ENCODE results near the gene FAM219A. TPM values are rescaled to one million over a fixed set of nuclear protein-coding genes. Genes with fewer than 3 reads are reported as not detected.

Gene FAM219A, protein sequence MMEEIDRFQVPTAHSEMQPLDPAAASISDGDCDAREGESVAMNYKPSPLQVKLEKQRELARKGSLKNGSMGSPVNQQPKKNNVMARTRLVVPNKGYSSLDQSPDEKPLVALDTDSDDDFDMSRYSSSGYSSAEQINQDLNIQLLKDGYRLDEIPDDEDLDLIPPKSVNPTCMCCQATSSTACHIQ
- 10.4 and 11.6 TPM in 2 replicates for total RNA-seq

DNA sequence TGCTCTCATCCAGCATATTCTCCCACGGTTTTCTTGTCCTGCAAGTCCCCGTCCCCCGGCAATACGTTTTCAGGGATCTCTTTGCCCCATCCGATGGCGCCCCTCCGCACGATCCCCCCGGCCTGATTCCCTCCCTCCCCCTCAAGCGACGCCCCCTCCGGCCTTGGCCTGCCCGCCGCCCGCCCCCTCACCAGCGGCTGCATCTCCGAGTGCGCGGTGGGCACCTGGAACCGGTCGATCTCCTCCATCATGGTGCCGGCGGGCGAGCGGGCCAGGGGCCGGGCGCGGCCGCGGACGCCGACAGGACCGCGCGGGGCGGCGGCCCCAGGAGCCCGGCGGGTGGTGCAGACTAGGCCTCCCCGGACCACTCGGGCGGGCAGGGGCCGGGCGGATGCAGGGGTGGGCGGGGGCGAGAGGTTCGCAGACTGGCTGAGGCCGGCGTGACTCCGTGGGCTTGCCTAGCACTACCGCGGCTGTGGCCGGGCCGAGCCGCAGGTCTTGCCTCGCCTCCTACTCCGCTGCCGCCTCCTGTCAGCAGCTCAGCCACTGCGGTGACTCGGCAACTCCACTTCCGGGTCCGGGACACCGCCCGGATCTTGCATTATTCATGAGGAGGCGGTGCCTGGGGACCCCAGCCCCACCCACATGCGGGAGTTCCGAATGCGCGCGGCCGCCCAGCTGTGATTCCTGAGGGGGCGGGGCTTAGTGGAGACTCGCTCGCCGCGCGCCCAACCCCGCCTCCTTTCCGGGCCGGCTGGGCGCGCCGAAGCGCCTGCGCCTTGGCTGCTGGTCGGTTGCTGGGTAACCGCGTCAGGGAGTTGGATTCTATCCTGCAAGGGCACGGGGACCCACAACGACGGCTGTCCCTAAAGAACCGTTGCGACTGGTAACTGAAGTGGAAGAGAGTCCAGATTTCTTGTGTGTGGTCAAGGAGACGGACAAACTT lies at the start of gene FAM219A, which contains the start of gene DNAI1:
Gene FAM219A, minus strand, starts transcription at position 558 of the 946 bp plus-strand sequence. Its CDS starts 307 bp downstream, at position 251.
Gene DNAI1, plus strand, starts transcription at position 793 of the 946 bp plus-strand sequence. CDS start 201 bp downstream, outside the sequence.

DNA sequence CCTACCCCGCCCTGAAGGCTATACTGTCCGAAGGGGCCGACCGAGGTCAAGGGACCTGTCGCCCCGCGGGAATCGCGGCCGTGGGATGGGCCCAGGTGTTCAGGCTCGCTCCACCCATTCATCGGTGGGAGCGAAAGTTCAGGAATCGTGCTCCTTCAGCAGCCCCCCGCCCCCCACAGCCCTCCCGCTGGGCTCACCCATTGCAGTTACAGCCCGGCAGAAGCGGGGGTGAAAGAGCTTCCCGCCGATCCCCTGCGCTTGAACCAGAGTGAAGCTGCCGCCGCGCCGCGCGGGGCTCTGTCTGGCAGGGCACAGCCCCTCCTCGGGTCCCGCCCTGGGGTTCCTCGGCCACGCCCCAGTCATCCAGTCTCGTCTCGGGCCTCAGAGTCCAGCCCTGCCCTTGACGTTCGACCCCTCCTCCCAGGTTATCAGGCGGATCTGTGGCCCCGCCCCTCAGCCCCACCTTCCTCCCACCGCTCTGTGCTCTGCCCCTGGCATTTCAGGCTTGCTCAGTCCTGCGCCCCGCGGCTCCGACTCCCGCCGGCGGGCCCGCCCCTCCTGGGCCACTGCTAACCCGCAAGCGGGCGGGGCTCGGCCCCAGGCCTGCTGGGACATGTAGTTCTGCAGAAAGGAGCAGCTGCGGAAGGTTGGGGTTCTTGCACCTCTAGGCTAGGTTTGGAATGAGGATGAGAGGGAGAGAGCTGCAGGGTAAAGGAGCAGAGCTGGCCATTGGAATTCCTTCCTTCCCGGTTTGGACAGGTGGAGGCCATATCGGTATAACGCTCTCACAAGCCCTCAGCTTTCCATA lies 81.6 kb downstream of the FAM219A start, which contains the start of gene MYORG:
Gene MYORG, minus strand, starts transcription at position 303 of the 808 bp plus-strand sequence. CDS start 3,955 bp downstream, outside the sequence.

Other genes with a start within 250 kb of the FAM219A start
- gene KIF24, start 129.3 kb downstream of the FAM219A start, total RNA-seq: 3.7 and 4.0 TPM in 2 replicates
- 62.0 and 66.4 TPM in 2 replicates for gene NUDT2, start 129.0 kb downstream of the FAM219A start, total RNA-seq
- gene MYORG, start 81.7 kb downstream of the FAM219A start, total RNA-seq: 1.2 and 1.3 TPM in 2 replicates
- not detected in 2 replicates for gene DNAI1, start 235 bp upstream of the FAM219A start, total RNA-seq
- not detected in 2 replicates for gene ENHO, start 64.4 kb upstream of the FAM219A start, total RNA-seq
- gene CNTFR, start 131.2 kb upstream of the FAM219A start, total RNA-seq: not detected in 2 replicates
- 33.7 and 35.5 TPM in 2 replicates for gene RPP25L, start 153.5 kb upstream of the FAM219A start, total RNA-seq
- 125 and 175 TPM in 2 replicates for gene DCTN3, start 161.9 kb upstream of the FAM219A start, total RNA-seq
- gene ARID3C, start 170.5 kb upstream of the FAM219A start, total RNA-seq: not detected in 2 replicates
- 223 and 227 TPM in 2 replicates for gene SIGMAR1, start 179.2 kb upstream of the FAM219A start, total RNA-seq
- 15.5 and 18.5 TPM in 2 replicates for gene GALT, start 188.1 kb upstream of the FAM219A start, total RNA-seq
- 13.8 and 16.5 TPM in 2 replicates for gene IL11RA, start 193.6 kb upstream of the FAM219A start, total RNA-seq
- gene CCL27, start 204.1 kb upstream of the FAM219A start, total RNA-seq: not detected in 2 replicates
- gene CCL19, start 232.7 kb upstream of the FAM219A start, total RNA-seq: not detected in 2 replicates

Measured in bronchus fibroblast of lung (primary cell).